AML-193 (cell line): ENCODE data around the gene OR3A3.

Experiments
- DNase-seq, 2 experiments: peaks; one replicate each; lab custom pipeline; 2025; lab: John Stamatoyannopoulos, UW

OR3A3 gene

DNA sequence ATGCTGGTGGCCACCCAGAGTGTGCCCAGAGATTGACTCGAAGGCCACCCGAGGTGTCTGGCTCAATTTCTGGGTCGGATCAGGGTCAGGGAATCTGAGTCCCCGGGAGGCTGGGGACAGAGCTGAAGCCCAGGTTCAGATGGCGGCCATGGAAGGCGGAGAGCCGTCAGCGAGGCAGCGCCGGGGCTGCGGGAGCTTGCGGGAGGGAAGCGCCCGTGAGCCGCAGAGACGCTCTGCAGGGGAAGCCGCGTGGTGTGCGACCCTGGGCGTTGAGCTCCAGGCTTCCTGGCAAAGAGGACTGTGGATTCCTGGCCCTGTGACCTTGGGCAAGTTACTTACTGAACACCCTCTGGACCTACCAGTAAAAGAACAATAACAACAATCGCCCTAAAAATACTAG, 61.0 kb downstream of the OR3A3 start:
- no peak for DNase-seq
